ENCODE measurements around the gene DICER1. TPM values are rescaled to one million over a fixed set of nuclear protein-coding genes. Genes with fewer than 3 reads are reported as not detected.

Gene DICER1
- total RNA-seq, 4 donors from 2014 or later: 81.6 to 103 (median 88.8) TPM

DNA sequence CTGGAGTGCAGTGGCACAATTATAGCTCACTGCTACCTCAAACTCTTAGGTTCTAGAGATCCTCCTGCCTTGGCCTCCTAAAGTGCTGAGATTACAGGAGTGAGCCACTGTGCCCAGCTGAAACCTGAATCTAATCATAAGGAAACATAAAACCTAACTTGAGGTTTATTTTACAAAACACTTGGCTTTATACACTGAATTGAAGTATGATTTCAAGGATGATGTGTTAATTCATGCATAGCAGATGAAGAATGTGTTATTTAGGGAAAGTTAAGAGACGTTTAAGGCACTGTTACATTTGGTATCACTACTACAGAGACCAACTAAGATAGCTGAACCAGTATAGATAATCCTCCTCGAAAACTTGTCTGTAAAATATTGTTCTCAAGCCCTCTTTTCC lies 6.4 kb downstream of the DICER1 start:
- no peak overlapping the region for H3K27ac ChIP-seq
- no peak for DNase-seq
- H3K27me3 ChIP-seq: no peaks in the 10 kb centered on the region
- TF ChIP-seq CTCF (IDR thresholded peaks at IDR 0.05) (no peak), POLR2A (IDR thresholded peaks at IDR 0.05) (no peak)
- no peaks in the 10 kb centered on the region for H3K9me3 ChIP-seq
- peaks cover 0 to 20% of the 10 kb centered on the region in 2 donors for H3K4me1 ChIP-seq
- intact Hi-C loops (cut with DNase I; ENCODE audit: low total_unique reads): no loop called here
- H3K36me3 ChIP-seq: no peaks in the 10 kb centered on the region
- no peak overlapping the region for H3K4me3 ChIP-seq

DNA sequence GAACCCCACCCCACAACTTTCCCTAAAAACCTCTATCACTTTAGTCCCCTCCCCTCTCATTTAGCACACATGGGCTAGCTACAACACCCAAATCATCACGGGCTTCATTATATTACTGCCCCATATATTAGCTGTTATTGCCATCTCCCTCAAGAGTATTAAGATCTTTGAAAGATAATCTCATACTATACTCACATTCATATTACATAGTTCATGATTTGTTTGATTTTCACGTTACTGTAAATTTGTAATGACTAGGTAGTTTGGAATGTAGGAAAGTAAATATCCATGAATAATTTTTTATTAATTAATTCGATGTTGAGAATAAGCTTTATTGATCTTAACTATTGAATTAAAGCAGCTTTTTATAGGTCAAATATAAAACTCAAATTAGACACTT lies 7.9 kb downstream of the DICER1 start:
- peaks cover 0 to 17% of the 10 kb centered on the region in 2 donors for H3K4me1 ChIP-seq
- intact Hi-C loops (cut with DNase I; ENCODE audit: low total_unique reads): no loop called here
- DNase-seq: no peak

GRCh38 chr14:95147597-95147996 lies 9.7 kb downstream of the DICER1 start:
- no peak overlapping the region for H3K4me3 ChIP-seq
- intact Hi-C loops (cut with DNase I; ENCODE audit: low total_unique reads): no loop called here
- no peak overlapping the region for H3K27ac ChIP-seq
- H3K9me3 ChIP-seq: no peaks in the 10 kb centered on the region
- no peaks in the 10 kb centered on the region for H3K36me3 ChIP-seq
- H3K4me1 ChIP-seq: peaks cover 0 to 27% of the 10 kb centered on the region in 2 donors
- no peak for TF ChIP-seq POLR2A (IDR thresholded peaks at IDR 0.05)
- TF ChIP-seq CTCF (IDR thresholded peaks at IDR 0.05): no peak
- no peaks in the 10 kb centered on the region for H3K27me3 ChIP-seq
- no peak for DNase-seq

More for the DNA sequence above, 7.9 kb downstream of the DICER1 start:
- Histone ChIP-seq H3K4me3 (no peak overlapping the region), H3K36me3 (no peaks in the 10 kb centered on the region), H3K27me3 (no peaks in the 10 kb centered on the region), H3K27ac (no peak overlapping the region), H3K9me3 (no peaks in the 10 kb centered on the region)
- TF ChIP-seq CTCF (IDR thresholded peaks at IDR 0.05): no peak
- no peak for TF ChIP-seq POLR2A (IDR thresholded peaks at IDR 0.05)

- intact Hi-C loops (cut with DNase I; ENCODE audit: low total_unique reads): no loop called here
- Histone ChIP-seq H3K27me3 (no peaks in the 10 kb centered on the region), H3K9me3 (no peaks in the 10 kb centered on the region), H3K4me1 (peaks cover 0 to 30% of the 10 kb centered on the region in 2 donors), H3K36me3 (no peaks in the 10 kb centered on the region), H3K27ac (no peak overlapping the region), H3K4me3 (no peak overlapping the region)
- DNase-seq: no peak
- no peak for TF ChIP-seq POLR2A (IDR thresholded peaks at IDR 0.05)
- no peak for TF ChIP-seq CTCF (IDR thresholded peaks at IDR 0.05)
Observed at GRCh38 chr14:95146079-95146771, 11.1 kb downstream of the DICER1 start.

DNA sequence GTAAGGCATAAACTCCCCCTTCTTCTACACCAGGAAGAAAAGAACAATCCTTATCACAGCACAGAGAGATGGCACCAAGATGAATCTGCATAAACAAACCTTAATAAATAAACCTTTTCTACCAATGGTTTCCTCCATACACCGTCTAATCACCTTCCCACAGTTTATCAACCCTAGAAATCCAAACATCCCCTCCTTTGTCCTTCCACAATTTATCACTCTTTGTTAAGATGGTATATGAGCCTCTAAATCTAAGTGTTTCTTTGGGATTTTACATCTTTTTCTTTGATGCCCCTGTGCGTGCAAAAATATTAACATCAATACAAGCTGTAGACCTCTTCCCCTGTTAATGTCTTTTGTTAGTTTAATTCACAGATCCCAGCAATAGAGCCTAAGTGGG lies 12.5 kb downstream of the DICER1 start:
- no peaks in the 10 kb centered on the region for H3K9me3 ChIP-seq
- no peaks in the 10 kb centered on the region for H3K27me3 ChIP-seq
- no peak overlapping the region for H3K4me3 ChIP-seq
- peak overlapping the region in 1 of 2 donors; percentile 80 for H3K27ac ChIP-seq
- H3K36me3 ChIP-seq: no peaks in the 10 kb centered on the region
- intact Hi-C loops (cut with DNase I; ENCODE audit: low total_unique reads): no loop called here
- TF ChIP-seq POLR2A (IDR thresholded peaks at IDR 0.05) (no peak), CTCF (IDR thresholded peaks at IDR 0.05) (no peak)
- no peak for DNase-seq
- H3K4me1 ChIP-seq: peaks cover 0 to 26% of the 10 kb centered on the region in 2 donors
